ENCODE measurements around the gene CDC45. TPM values are rescaled to one million over a fixed set of nuclear protein-coding genes. Genes with fewer than 3 reads are reported as not detected.

CDC45 gene
- total and polyA plus RNA-seq, 12 donors, result 0.87 to 7.7 (median 1.4) TPM; not detected in 1

- 71 to 80% (median 74%) methylated on average over 9 of the region's 9 CpGs for WGBS, 4 donors
- Histone ChIP-seq H3K9me3 (replicated peaks in 1 of 3) (no peaks in the 10 kb centered on the region), H3K27ac (no peak overlapping the region), H3K4me1 (replicated peaks in 1 of 2) (no peaks in the 10 kb centered on the region), H3K4me3 (no peak overlapping the region), H3K27me3 (no peaks in the 10 kb centered on the region), H3K36me3 (replicated peaks in 1 of 2) (no peaks in the 10 kb centered on the region)
- peak in 3 of 7 donors; percentile 14 to 31 (median 21) for DNase-seq
- TF ChIP-seq POLR2A (IDR thresholded peaks at IDR 0.05) (no peak), CTCF (IDR thresholded peaks at IDR 0.05) (no peak)
- intact Hi-C loops (cut with DNase I), result no loop called here
Measured at GRCh38 chr22:19568337-19569275, 88.9 kb downstream of the CDC45 start.

- no peaks in the 10 kb centered on the region for H3K27me3 ChIP-seq
- H3K4me3 ChIP-seq, result no peak overlapping the region
- no peak for DNase-seq
- TF ChIP-seq POLR2A (IDR thresholded peaks at IDR 0.05), result no peak
- no peak for TF ChIP-seq CTCF (IDR thresholded peaks at IDR 0.05)
- 33 to 100% (median 69%) methylated on average over 1 of the region's 1 CpG for WGBS, 4 donors
- intact Hi-C loops (cut with DNase I), result no loop called here
- H3K4me1 ChIP-seq (replicated peaks in 1 of 2), result no peaks in the 10 kb centered on the region
- no peaks in the 10 kb centered on the region for H3K36me3 ChIP-seq (replicated peaks in 1 of 2)
- no peak overlapping the region for H3K27ac ChIP-seq
- H3K9me3 ChIP-seq (replicated peaks in 1 of 3), result no peaks in the 10 kb centered on the region
Measured at GRCh38 chr22:19569276-19569640, 89.5 kb downstream of the CDC45 start.

GRCh38 chr22:19569976-19570375, 90.3 kb downstream of the CDC45 start:
- TF ChIP-seq CTCF (IDR thresholded peaks at IDR 0.05), result no peak
- no peak for TF ChIP-seq POLR2A (IDR thresholded peaks at IDR 0.05)
- no peaks in the 10 kb centered on the region for H3K27me3 ChIP-seq
- no peaks in the 10 kb centered on the region for H3K9me3 ChIP-seq (replicated peaks in 1 of 3)
- H3K27ac ChIP-seq, result no peak overlapping the region
- no peaks in the 10 kb centered on the region for H3K36me3 ChIP-seq (replicated peaks in 1 of 2)
- WGBS, 4 donors, result 78 to 92% (median 89%) methylated on average over 2 of the region's 2 CpGs
- intact Hi-C loops (cut with DNase I), result no loop called here
- no peaks in the 10 kb centered on the region for H3K4me1 ChIP-seq (replicated peaks in 1 of 2)
- no peak for DNase-seq
- no peak overlapping the region for H3K4me3 ChIP-seq

Other genes starting within 250 kb of the CDC45 start
- 10 to 100 TPM; 13.0 to 62.8 (median 15.4) TPM for gene CLTCL1, start 188.2 kb upstream of the CDC45 start, total RNA-seq
- gene CLTCL1, start 188.2 kb upstream of the CDC45 start, polyA plus RNA-seq, result 10 to 100 TPM; 26.9 to 39.5 (median 28.6) TPM
- 10 to 100 TPM; 11.1 to 47.8 (median 22.0) TPM for gene HIRA, start 48.2 kb upstream of the CDC45 start, total RNA-seq
- gene HIRA, start 48.2 kb upstream of the CDC45 start, polyA plus RNA-seq, result 10 to 100 TPM in 2 of 3 donors, 1 to 10 TPM in 1; 8.4 to 18.5 (median 11.2) TPM
- gene MRPL40, start 47.4 kb upstream of the CDC45 start, total RNA-seq, result 10 to 100 TPM; 22.4 to 65.9 (median 49.9) TPM
- gene MRPL40, start 47.4 kb upstream of the CDC45 start, polyA plus RNA-seq, result 100 to 1,000 TPM in 1 of 3 donors, 10 to 100 TPM in 2; 73.6 to 132 (median 92.4) TPM
- gene C22orf39, start 32.2 kb upstream of the CDC45 start, total RNA-seq, result 10 to 100 TPM; 27.0 to 72.5 (median 41.2) TPM
- 10 to 100 TPM; 39.6 to 49.6 (median 48.0) TPM for gene C22orf39, start 32.2 kb upstream of the CDC45 start, polyA plus RNA-seq
- 10 to 100 TPM; 20.1 to 93.3 (median 45.5) TPM for gene UFD1, start 727 bp upstream of the CDC45 start, total RNA-seq
- gene UFD1, start 727 bp upstream of the CDC45 start, polyA plus RNA-seq, result 100 to 1,000 TPM in 1 of 3 donors, 10 to 100 TPM in 2; 42.6 to 128 (median 67.6) TPM
- gene CLDN5, start 44.5 kb downstream of the CDC45 start, total RNA-seq, result 10 to 100 TPM in 8 of 9 donors, 1 to 10 TPM in 1; 7.8 to 78.1 (median 29.2) TPM
- 100 to 1,000 TPM in 1 of 3 donors, 10 to 100 TPM in 1, under 1 TPM in 1; 0.40 to 122 (median 42.3) TPM for gene CLDN5, start 44.5 kb downstream of the CDC45 start, polyA plus RNA-seq
- gene SEPTIN5, start 234.6 kb downstream of the CDC45 start, total RNA-seq, result 10 to 100 TPM in 6 of 9 donors, 1 to 10 TPM in 3; 3.7 to 67.7 (median 14.1) TPM
- gene SEPTIN5, start 234.6 kb downstream of the CDC45 start, polyA plus RNA-seq, result 10 to 100 TPM; 10.7 to 73.4 (median 18.8) TPM
- 1 to 10 TPM in 7 of 9 donors, under 1 TPM in 1, not detected in 1; 0.42 to 6.6 (median 3.9) TPM for gene GP1BB, start 243.6 kb downstream of the CDC45 start, total RNA-seq
- gene GP1BB, start 243.6 kb downstream of the CDC45 start, polyA plus RNA-seq, result 10 to 100 TPM in 2 of 3 donors, not detected in 1; 12.4 to 29.8 TPM

Measured in adrenal gland (tissue), 12 donors.